Medulla oblongata (tissue), 1 donor: ENCODE results near the gene AQP11.
"Not testable (repeated sequence)": the region's sequence is repeated elsewhere in the genome, so short reads cannot be mapped to it uniquely, and the experiment has no call there.

Source experiments
- DNase-seq: peaks from one replicate; pipeline ENCODE4 v3.0.0-alpha.2; 2015; ENCODE audit errors: extremely low spot score

AQP11 gene, protein sequence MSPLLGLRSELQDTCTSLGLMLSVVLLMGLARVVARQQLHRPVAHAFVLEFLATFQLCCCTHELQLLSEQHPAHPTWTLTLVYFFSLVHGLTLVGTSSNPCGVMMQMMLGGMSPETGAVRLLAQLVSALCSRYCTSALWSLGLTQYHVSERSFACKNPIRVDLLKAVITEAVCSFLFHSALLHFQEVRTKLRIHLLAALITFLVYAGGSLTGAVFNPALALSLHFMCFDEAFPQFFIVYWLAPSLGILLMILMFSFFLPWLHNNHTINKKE

DNA sequence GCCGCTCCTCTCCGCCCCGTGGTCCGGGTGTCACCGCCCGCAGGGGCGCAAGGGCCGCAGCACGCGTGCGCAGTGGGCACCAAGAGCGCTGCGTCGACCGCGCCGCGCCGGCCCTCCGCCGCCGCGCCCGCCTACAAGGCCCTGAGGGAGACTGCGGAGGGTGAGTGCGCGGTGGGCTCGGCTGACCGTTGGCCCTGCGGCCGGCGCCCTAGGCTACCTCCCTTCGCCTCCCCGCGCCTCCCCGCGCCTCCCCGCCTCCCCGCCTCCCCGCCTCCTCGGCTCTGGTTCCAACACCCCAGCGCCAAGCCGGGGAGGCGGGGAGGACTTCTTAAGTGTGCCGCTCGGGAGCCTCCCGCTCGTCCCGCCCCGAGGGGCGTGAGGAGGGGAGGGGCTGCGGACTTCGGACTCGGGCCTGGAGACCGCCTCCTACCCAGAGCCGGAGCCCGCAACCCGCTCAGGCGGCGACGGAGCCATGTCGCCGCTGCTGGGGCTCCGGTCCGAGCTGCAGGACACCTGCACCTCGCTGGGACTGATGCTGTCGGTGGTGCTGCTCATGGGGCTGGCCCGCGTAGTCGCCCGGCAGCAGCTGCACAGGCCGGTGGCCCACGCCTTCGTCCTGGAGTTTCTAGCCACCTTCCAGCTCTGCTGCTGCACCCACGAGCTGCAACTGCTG lies at the start of gene AQP11:
Gene AQP11, plus strand, starts transcription at position 433 of the 673 bp plus-strand sequence. Its CDS starts 40 bp downstream, at position 473.
- peak; percentile 85 for DNase-seq

DNA sequence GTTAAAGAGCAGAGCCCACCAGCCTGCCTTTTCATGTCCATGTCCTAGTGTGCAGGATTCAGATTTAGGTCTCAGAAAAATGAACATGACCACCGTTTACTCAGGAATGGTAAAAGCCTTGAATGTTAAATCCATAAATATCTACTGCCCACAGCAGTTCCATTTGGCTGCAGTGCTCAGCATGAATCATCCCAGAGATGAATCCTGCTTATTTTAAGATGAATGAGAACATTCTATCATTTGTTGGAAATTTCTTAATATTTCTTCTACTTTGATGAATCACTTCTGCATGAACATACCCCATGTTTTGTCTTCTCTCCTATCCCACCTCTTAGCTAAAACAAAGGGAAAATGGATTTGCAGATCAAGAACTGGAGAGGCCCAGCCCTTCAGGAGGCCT lies 47.5 kb upstream of the AQP11 start:
- DNase-seq = no peak

DNA sequence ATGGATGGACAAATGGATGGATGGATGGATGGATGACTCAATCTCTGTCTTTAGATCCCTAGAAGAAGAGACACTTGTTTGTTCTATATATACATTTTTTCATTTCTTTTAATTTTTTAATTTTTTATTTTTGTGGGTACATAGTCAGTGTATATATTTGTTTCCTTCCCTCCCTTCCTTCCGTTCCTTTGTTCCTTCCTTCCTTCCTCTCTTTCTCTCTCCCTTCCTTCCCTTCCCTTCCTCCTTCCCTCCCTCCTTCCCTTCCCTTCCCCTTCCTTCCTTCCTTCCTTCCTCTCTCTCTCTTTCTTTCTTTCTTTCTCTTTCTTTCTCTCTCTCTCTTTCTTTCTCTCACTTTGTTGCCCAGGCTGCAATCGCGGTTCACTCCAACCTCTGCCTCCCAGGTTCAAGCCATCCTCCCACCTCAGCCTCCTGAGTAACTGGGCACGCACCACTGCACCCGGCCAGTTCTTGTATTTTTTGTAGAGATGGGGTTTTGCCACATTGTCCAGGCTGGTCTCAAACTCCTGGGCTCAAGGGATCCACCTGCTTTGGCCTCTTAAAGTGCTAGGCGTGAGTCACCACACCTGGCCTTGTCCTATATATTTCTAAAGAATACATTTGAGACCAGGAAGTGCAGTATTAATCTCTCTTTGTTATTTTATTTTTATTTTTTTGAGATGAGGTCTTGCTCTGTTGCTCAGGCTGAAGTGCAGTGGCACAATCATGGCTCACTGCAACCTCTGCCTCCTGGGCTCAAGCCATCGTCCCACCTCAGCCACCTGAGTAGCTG lies 42.5 kb upstream of the AQP11 start:
- DNase-seq = no peak

DNA sequence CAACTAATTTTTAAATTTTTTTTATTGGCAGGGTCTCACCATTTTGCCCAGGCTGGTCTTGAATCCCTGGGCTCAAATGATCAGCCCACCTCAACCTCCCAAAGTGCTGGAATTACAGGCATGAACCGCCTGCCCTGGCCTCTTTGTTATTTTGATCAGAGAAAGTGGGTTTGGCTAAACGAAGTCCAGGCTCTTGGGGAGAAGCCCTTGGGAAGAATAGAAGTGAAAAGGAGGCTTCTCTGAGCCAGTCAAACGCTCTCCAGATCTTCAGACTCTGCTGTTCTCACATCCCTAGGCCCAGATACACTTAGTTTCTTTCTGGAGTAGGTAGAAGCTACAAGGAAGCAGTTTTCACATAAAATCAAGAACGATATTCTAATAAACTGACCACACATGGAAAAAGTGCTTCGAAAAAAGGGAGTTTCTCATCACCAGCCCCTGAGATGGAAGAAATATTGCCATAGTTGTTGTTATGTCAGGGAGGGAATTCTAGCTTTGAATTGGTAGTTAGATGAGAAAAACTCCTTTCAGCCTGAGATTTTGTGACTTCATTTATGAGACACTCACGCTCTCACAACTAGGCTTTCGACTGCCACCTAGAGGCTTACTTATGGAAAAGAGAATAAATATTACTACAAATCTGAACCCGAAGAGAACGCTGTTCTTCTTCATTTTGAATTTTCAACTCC lies 41.7 kb upstream of the AQP11 start:
- peak; percentile 91 for DNase-seq

DNA sequence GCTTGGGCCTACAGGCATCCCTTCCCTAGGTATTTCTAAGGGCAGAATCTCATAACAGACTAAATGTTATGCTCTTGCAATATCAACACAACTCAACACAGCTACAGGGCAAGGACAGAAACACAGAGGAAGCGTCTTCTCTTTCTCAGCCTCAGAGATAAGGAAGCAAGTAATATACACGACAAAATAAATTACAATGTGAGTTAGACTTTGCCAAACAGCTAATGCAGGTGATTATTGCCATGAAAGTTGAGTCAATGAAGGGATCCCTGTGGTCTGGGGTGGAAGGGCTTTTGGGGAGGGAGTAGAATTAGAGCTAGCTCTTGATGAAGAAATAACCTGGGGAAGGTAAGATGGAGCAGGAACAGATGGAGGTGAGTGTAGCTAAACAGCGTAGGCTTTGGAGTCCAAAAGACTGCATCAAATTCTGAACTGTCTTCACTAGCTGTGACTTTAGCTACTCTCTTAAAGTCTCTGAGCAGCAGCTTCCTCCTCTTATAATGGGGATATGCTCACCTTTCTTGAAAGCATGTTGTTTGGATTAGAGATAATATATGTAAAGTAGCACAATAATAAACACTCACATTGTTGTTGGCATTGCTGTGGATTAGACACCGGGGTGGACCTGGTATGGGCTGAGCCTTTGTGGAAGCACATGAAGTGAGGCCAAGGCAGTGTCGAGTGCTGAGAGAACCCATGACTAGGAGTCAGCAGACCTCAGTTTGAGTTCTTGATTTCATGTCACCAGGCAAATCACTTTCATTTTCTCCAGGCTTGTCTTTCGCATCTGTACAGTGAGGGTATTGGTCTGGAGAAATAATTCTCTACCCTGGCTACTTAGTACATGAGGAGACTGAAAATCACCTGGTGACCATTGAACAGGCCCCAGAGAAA lies 41.0 kb upstream of the AQP11 start:
- DNase-seq = peak; percentile 38

DNA sequence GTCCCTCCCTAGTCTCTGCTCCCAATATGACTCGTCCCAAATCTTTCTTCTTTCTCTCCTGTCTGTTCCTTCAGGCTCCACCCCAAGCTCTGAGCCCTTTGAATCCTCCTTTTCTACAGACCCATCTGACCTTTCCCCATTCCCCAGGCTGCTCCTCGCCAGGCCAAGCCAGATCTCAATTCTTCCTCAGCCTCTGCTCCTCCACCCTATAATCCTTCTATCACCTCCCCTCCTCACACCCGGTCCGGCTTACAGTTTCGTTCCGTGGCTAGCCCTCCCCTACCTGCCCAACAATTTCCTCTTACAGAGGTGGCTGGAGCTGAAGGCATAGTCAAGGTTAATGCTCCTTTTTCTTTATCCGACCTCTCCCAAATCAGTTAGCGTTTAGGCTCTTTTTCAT lies 38.3 kb upstream of the AQP11 start:
- DNase-seq = not testable (repeated sequence)

DNA sequence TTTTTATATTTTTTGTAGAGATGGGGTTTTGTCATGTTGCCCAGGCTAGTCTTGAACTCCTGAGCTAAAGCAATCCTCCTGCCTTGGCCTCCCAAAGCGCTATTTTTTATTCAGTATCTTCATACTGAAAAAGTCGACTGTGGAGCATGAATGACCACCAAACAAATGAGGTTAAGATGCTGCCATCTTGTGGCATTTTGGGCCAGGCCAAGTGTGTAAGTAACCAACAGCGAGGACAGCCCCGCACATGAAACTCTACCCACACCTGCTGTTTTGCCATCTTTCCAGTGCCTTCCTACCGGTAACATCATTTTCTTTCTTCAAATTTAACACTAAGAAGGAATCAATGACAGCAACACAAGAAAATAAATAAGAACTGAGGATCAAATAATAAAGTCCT lies 32.2 kb upstream of the AQP11 start:
- DNase-seq = peak; percentile 42

DNA sequence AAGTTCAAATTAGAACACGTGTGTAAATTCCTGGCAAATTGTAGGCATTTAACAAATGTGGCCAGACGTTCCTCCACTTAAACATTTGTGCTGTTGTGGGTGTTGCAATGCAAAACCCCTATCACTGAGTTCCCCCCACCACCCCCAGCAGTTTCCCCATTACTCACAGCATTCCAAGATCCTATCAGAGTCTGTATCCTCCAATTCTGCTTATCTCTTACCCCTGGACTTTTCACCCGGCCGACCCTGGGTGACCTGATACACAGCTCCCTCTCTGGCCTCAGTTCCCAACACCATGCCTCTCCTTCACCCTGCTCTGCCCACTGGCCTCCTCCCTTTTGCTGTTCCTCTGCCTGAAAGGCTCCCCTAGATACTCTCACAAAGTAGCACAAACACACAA lies 31.4 kb upstream of the AQP11 start:
- DNase-seq = no peak

DNA sequence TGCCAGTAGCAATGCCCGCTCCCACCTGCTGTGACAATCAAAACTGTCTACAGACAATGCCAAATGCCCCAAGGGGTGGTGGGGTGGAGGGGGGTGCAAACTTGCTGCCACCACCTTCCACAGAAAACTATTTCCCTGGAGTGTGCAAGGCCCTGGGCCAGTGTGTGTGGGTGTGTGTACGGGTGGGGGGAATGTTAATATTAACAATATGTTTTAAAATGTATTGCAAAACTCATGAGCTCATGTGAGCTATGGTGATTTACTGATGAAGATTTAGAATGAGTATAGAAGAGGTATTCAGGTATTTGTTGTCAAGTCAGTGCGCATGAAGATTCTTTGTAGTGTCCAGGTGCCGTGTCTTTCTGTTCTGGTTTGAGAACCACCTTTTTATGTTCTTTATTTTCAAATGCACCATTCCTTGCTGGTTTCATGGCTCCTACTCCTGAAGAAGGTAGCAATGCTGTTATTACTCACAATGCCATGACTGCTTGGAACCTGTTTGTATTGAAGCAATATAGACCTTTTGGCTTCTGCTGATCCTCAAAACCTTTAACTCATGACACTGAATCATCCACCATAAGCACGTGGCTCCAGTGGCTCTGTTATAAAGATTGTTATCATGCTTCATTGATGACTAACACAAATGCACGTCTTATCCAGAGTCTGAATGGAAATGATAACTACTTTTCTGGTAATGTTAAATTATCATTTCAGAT lies 29.9 kb upstream of the AQP11 start:
- DNase-seq = no peak

DNA sequence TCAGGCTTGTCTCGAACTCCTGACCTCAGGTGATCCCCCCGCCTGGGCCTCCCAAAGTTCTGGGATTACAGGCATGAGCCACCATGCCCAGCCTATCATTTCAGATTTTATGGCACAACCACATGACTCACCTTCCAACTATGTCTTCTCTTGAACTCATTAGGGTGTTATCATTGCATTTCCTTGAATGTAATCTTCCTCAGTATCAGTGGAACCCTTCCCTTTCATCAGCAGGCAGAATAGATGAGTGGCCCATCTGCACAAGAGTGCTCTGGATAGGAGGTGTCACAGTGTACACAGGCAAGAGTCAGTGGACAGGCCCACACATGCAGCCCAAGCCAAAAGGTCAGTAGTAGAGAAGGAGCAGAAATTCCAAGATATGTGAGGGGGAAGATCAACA lies 29.1 kb upstream of the AQP11 start:
- no peak for DNase-seq

DNA sequence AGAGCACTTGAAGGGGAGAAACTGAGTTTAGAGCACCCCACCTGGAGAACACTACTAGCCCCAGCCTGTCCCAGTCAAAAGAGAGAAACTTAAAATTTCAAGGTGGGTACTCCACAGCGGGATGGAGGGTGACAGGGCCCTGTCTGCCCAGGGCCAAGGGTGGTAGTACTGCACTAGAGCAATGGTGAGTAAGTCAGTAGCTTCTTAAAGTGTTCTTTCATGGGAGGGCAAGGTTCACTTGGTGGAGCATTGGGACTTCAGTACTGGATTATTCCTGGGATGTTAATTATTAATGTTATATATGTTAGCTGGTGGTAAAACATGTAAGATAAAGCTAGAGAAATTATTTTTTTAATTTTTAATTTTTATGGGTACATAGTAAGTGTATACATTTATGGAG lies 28.5 kb upstream of the AQP11 start:
- DNase-seq = no peak

DNA sequence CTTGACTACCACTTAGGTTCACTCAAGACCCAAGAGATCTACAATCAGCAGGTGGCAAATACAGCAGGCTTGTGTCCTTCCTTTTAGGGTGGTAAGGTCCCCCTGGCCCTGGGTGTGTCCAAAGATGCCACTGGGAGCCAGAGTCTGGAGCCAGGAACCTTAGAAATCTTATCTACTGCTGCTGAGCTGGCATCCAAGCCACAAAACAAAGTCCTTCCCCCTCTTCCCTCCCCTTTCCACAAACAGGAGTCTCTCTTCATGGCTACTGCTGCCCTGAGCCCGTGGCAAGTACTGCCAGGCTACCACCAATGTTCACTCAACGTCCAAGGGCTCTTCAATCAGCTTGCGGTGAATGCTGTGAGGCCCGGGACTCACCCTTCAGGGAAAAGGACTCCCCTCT lies 21.4 kb upstream of the AQP11 start:
- DNase-seq = no peak

DNA sequence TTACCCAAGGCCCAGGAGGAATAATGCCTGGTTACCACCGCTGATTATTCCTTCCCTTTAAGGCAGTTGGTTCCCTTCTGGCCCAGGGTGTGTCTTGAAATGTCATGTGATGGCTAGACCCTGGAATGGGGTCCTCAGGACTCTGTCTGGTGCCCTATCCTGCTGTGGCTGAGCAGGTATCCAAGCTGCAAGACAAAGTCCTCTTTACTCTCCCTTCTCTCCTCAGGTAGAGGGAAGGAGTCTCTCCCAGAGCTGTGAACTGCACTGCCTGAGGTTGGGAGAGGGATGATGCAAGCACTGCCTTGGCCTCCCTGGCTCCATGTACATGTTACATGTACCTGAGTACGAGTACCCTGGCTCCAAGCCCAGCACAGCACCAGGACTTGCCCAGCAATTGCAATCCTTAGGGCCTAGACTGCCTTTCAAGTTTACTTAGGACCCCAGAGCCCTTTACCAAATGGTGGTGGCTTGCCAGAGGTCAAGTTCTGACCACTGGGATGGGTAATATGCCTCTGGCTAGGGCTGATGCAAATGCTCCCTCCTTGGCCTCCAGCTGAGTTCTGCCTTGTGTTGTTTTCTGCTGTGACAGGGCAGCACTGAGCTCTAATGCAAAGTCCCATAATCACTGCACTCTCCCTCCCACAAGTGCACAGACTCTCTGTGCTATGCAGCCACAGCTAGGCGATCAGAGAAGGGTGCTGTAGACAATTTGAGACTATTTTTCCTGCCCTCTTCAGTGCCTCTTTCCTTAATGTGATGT lies 20.7 kb upstream of the AQP11 start:
- DNase-seq = no peak

DNA sequence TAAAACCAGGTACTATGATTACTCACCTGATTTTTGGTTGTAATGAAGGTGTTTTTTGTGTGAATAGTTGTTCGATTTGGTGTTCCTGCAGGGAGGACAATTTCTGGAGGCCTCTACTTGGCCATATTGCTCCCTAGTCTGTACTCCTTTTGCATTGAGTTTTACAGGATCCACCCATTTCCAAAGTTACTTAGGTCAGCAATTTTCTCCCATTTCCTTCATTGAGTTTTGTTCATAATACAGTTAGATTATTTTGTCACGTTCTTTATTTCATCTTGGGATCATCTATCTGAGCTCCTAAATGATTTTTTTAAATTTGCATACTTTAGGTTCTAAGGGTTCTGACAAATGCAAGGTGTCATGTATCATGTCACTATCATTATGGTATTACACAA lies 20.1 kb upstream of the AQP11 start:
- no peak for DNase-seq

DNA sequence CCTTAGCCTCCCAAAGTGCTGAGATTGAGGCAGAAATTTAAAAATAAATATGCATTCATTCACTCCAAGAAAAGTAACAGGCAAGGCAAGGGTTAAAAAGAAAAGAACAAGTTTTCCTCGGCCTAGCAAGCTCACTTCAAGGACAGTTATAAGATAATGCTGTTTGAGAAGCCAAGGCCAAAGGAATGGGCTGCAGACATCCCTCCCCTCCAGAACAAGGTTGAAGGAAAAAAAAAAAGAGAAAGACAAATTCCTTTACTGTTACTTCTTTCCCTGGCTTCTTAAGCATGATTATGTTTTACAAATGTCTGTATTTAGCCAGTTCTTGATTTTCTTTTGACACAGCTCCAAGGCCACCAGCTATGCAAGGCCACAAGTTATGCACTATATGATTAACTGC lies 18.9 kb upstream of the AQP11 start:
- not testable (repeated sequence) for DNase-seq

DNA sequence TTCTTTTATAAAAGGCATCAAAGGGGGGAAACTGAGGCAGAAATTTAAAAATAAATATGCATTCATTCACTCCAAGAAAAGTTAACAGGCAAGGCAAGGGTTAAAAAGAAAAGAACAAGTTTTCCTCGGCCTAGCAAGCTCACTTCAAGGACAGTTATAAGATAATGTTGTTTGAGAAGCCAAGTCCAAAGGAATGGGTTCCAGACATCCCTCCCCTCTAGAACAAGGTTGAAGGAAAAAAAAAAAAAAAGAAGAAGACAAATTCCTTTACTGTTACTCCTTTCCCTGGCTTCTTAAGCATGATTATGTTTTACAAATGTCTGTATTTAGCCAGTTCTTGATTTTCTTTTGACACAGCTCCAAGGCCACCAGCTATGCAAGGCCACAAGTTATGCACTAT lies 14.3 kb upstream of the AQP11 start:
- DNase-seq = not testable (repeated sequence)

DNA sequence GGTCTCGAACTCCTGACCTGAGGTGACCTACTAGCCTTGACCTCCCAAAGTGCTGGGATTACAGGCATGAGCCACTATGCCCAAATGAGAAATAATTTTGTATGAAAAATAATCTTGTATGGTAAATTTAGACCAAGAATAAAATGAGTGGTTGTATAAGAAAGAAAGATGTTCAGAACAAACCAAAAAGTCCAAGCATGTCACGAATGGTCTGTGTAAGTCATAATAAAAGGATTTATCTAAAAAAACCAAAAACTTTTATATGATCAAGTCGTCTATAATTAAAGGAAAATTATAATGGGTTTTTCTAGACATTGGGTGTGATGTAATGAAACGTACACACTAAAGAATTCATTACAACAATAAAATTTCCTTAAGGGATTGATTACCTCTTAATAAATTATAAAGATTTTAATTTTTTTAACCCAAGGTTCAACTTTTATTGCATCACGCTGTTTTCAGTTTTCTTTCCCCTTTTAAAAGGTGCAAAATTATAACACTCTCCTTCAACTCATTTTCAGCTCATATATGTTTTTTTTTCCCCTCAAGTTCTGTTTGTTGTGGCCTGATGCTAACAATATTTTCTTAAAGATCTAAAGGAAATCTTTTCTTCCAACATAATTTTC lies 8.9 kb upstream of the AQP11 start:
- DNase-seq = no peak

DNA sequence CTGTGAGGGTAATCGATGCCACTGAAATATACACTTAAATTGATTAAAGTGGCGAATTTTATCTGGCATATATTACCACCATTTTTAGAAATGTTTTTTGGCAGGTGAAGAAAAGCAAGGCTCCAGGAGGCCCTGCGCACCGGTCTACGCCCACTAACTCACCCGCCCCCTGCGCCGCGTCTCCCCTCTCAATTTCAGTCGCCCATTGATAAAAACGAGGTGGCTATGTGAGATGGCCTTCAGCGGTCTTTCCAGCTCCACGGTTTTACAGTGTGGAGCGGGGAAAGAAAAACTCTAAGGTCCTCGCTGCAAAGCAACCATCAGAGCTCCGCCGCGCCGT lies 602 bp upstream of the AQP11 start:
- no peak for DNase-seq

DNA sequence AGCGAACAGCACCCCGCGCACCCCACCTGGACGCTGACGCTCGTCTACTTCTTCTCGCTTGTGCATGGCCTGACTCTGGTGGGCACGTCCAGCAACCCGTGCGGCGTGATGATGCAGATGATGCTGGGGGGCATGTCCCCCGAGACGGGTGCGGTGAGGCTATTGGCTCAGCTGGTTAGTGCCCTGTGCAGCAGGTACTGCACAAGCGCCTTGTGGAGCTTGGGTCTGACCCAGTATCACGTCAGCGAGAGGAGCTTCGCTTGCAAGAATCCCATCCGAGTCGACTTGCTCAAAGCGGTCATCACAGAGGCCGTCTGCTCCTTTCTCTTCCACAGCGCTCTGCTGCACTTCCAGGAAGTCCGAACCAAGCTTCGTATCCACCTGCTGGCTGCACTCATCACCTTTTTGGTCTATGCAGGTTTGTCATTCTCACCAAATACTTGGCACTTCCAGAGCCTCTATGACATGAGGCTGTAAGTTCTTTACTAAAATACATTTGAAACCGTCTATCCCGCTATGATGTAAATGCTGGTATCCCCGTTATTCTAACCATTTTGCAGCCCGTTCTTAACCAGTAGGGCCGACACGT lies 535 bp downstream of the AQP11 start:
- peak; percentile 46 for DNase-seq
